Endothelial cell (in vitro differentiated cells): ENCODE data around the gene EMD. TPM values are rescaled to one million over a fixed set of nuclear protein-coding genes. Genes with fewer than 3 reads are reported as not detected.
"Not testable (repeated sequence)": the region's sequence is repeated elsewhere in the genome, so short reads cannot be mapped to it uniquely, and the experiment has no call there.

Experiments
- DNase-seq: peaks from one replicate; pipeline ENCODE4 v3.0.0; 2021; ENCODE audit warnings: low spot score
- H3K27ac Mint-ChIP-seq: one replicate; pipeline ENCODE4 v1.8.0; 2021; ENCODE audit warnings: mixed read lengths, inconsistent platforms; ENCODE audit not compliant: unreplicated experiment
- H3K27me3 Mint-ChIP-seq: one replicate; pipeline ENCODE4 v1.8.0; 2021; ENCODE audit warnings: mild to moderate bottlenecking, moderate library complexity, mixed read lengths, inconsistent platforms; ENCODE audit not compliant: unreplicated experiment
- H3K36me3 Mint-ChIP-seq: one replicate; pipeline ENCODE4 v1.8.0; 2021; ENCODE audit warnings: mild to moderate bottlenecking, low read depth, mixed read lengths, inconsistent platforms; ENCODE audit not compliant: unreplicated experiment
- H3K4me1 Mint-ChIP-seq: one replicate; pipeline ENCODE4 v1.8.0; 2021; ENCODE audit warnings: mild to moderate bottlenecking, mixed read lengths, inconsistent platforms; ENCODE audit not compliant: unreplicated experiment
- H3K4me3 Mint-ChIP-seq: one replicate; pipeline ENCODE4 v1.8.0; 2021; ENCODE audit warnings: mild to moderate bottlenecking, mixed read lengths, inconsistent platforms; ENCODE audit not compliant: unreplicated experiment
- H3K9me3 Mint-ChIP-seq: one replicate; pipeline ENCODE4 v1.8.0; 2021; ENCODE audit warnings: mixed read lengths, inconsistent platforms; ENCODE audit not compliant: unreplicated experiment
- total RNA-seq: library from RNA; stranded (reverse); fragmentation: NEBNext Ultra II Directional; extraction: Animal tissue kit (Norgen Biotek cat#: 25700); gene quantifications from one replicate; pipeline ENCODE4 v1.2.1, GENCODE V29; 2021; ENCODE audit not compliant: unreplicated experiment
- TF ChIP-seq, protein P1 (sequence below): fragments of 200-600 bp; sonication (generic); IDR thresholded peaks from one replicate; pipeline ENCODE4 v1.5.0; 2021; ENCODE audit warnings: antibody characterized with exemption; ENCODE audit not compliant: unreplicated experiment

The EMD gene
- total RNA-seq, 1 donor from 2014 or later, result 44.7 TPM

DNA sequence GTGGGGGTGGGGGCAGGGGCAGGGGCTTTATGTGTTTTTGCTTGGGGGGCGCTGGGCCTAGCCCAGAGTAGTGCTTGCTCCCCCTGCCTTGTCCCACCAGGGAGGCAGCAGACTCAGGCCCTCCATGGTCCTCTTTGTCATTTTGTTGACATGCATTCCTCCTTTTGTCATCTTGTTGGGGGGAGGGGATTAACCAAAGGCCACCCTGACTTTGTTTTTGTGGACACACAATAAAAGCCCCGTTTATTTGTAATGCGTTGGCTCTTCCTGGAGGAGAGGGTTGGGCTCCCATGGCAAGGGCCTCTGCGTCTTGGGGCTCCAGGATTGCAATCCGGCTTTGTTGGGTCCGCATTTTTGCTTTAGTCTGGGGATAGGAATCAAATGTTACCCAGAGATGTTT is 2.2 kb downstream of the EMD start:
- no peak overlapping the region for H3K4me3 Mint-ChIP-seq
- TF ChIP-seq, protein P1, sequence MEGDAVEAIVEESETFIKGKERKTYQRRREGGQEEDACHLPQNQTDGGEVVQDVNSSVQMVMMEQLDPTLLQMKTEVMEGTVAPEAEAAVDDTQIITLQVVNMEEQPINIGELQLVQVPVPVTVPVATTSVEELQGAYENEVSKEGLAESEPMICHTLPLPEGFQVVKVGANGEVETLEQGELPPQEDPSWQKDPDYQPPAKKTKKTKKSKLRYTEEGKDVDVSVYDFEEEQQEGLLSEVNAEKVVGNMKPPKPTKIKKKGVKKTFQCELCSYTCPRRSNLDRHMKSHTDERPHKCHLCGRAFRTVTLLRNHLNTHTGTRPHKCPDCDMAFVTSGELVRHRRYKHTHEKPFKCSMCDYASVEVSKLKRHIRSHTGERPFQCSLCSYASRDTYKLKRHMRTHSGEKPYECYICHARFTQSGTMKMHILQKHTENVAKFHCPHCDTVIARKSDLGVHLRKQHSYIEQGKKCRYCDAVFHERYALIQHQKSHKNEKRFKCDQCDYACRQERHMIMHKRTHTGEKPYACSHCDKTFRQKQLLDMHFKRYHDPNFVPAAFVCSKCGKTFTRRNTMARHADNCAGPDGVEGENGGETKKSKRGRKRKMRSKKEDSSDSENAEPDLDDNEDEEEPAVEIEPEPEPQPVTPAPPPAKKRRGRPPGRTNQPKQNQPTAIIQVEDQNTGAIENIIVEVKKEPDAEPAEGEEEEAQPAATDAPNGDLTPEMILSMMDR, result no peak
- DNase-seq, result no peak
- H3K27me3 Mint-ChIP-seq, result no peaks in the 10 kb centered on the region
- H3K27ac Mint-ChIP-seq, result no peak overlapping the region
- H3K9me3 Mint-ChIP-seq, result no peaks in the 10 kb centered on the region
- peaks cover 8% of the 10 kb centered on the region for H3K4me1 Mint-ChIP-seq
- no peaks in the 10 kb centered on the region for H3K36me3 Mint-ChIP-seq

DNA sequence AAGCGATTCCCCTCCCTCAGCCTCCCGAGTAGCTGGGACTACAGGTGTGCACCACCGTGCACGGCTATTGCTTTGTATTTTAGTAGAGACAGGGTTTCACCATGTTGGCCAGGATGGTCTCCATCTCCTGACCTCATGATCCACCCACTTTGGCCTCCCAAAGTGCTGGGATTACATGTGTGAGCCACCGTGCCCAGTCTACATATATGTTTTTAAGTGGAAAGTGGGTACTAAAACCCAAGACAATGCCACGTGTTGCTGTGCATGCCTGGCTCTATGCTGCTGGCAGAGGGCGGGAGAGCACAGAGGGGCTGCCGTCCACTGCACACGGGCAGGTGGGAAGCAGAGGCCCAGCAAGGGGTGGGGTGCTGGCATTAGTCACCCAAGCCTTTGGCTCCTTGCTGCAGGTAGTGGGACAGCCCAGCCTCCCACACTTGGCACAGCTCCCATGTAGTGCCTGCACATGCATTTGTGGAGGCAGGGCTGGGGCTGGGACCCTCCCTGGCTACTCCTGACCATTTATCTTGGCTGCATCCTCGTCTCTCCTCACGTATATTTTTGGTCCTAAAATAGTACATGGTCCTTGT is 3.5 kb downstream of the EMD start:
- H3K36me3 Mint-ChIP-seq, result no peaks in the 10 kb centered on the region
- no peak overlapping the region for H3K4me3 Mint-ChIP-seq
- no peak overlapping the region for H3K27ac Mint-ChIP-seq
- H3K27me3 Mint-ChIP-seq, result no peaks in the 10 kb centered on the region
- TF ChIP-seq, protein P1, result no peak
- H3K4me1 Mint-ChIP-seq, result peaks cover 8% of the 10 kb centered on the region
- no peak for DNase-seq
- no peaks in the 10 kb centered on the region for H3K9me3 Mint-ChIP-seq

DNA sequence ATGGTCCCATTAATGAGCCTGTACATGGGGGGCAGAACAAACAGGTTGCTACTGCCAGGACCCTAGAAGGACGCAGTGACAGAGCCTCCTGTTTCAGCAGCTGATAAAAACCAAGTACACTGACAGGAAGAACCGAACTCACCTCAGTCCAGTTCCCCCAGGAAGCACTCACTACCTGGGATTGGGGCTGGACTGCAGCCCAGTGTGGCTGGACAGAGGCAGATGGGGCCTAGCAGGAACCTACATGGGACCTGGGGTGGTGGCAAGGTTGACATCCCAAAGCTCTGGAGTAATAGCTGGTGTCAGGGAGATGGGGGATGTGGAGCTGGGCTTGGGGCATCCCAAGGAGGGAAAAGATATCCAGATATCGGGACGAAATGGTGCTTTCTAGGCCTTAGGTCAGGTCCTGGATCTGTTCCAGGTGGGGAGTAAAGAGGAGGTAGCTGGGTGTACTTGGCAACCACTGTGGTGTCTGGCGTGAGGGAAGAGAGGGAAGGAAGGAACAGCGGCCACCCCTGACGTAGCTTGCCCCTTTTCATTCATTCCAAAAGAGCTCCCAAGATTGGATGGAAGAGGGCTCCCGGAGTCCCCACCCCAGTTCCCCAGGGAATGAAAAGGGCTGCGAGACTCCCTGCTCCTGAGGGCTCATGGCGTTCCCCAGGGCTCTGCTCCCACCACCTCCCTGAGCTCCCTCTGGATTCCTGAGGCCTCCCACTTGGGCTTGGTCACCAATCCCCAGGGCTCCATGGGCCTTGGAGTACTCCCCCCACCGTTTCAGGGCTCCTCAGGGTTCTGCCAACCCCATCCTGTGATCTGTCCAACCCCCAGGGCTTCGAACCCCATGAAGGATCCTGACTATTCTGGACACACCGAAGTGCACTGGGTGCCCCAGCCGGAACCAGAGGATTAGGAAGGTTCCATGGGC is 4.5 kb downstream of the EMD start:
- H3K9me3 Mint-ChIP-seq, result no peaks in the 10 kb centered on the region
- H3K4me1 Mint-ChIP-seq, result peaks cover 8% of the 10 kb centered on the region
- H3K27me3 Mint-ChIP-seq, result no peaks in the 10 kb centered on the region
- no peaks in the 10 kb centered on the region for H3K36me3 Mint-ChIP-seq
- TF ChIP-seq, protein P1, result no peak
- H3K4me3 Mint-ChIP-seq, result no peak overlapping the region
- DNase-seq, result no peak
- H3K27ac Mint-ChIP-seq, result no peak overlapping the region

DNA sequence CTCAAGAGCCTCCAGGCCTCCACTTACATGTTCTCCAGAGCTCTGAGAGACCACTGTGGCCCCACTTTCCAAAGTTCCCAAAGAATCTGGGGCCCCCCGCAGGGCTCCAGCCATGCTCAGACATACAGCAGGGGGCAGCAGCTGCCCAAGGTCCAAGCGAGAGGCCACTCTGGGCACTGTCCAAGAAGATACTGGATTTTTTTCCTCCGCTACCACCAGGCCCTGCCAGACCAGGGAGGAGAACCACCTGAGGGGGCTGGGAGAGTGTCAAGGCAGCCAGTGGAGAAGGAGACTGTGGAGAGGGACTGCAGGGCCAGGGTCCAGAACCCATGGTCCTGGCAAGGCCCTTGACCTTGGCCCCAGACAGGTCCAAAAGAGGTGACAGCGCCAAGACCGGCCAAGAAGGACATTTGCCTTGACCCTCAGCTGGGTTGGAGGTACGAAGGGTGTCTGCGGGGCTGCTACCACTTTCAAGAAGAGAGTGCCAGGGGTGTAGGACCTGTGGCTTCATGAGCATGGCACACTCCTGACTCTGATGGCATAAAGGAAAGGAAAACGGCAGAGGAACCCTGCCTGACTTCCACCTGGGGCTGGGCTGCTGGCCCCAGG is 5.3 kb downstream of the EMD start:
- H3K4me1 Mint-ChIP-seq, result peaks cover 8% of the 10 kb centered on the region
- TF ChIP-seq, protein P1, result no peak
- no peaks in the 10 kb centered on the region for H3K27me3 Mint-ChIP-seq
- H3K9me3 Mint-ChIP-seq, result no peaks in the 10 kb centered on the region
- no peak overlapping the region for H3K27ac Mint-ChIP-seq
- H3K36me3 Mint-ChIP-seq, result no peaks in the 10 kb centered on the region
- no peak overlapping the region for H3K4me3 Mint-ChIP-seq
- DNase-seq, result no peak

DNA sequence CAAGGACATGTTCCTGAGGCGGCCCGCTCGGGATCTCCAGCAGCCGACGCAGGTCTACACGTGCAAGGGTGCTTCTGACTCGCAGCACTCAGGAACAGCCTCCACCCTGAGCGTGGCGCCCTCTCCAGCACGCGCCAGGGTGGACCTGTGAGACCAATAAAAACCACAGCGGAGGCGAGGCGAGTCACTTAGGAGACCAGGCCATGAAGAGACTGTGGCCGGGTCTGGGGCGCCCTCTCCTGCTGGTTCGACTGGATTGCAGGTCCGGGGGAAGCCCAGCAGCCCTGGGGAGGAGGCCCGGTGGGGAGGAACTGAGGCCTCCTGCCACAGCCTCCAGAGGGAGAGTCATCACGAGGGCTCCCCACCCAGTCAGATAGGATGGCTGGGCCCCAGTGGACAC is 9.0 kb downstream of the EMD start:
- H3K4me1 Mint-ChIP-seq, H3K36me3 Mint-ChIP-seq, H3K9me3 Mint-ChIP-seq, H3K4me3 Mint-ChIP-seq, DNase-seq, H3K27me3 Mint-ChIP-seq, H3K27ac Mint-ChIP-seq: not testable (repeated sequence)

DNA sequence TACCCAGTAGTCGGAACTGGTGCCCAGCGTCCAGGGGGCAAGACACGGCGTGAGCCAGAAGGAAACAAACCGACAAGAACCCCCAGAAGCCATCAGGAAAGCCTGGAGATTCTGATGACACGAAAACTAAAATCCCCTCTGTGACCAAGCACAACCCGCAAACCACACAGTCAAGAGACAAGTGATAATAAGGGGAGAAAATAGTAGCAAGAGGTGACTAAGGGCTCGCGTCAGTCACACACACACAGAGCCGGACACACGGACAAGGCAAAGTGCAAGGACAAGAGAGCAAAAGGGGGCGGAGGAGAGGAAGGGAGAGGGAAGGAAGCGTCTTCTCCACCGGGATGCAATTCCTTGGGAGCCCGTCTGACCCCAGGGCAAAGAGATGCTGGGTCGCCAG is 9.6 kb downstream of the EMD start:
- H3K9me3 Mint-ChIP-seq, H3K27ac Mint-ChIP-seq, H3K36me3 Mint-ChIP-seq, DNase-seq, H3K4me1 Mint-ChIP-seq, H3K27me3 Mint-ChIP-seq, H3K4me3 Mint-ChIP-seq: not testable (repeated sequence)

DNA sequence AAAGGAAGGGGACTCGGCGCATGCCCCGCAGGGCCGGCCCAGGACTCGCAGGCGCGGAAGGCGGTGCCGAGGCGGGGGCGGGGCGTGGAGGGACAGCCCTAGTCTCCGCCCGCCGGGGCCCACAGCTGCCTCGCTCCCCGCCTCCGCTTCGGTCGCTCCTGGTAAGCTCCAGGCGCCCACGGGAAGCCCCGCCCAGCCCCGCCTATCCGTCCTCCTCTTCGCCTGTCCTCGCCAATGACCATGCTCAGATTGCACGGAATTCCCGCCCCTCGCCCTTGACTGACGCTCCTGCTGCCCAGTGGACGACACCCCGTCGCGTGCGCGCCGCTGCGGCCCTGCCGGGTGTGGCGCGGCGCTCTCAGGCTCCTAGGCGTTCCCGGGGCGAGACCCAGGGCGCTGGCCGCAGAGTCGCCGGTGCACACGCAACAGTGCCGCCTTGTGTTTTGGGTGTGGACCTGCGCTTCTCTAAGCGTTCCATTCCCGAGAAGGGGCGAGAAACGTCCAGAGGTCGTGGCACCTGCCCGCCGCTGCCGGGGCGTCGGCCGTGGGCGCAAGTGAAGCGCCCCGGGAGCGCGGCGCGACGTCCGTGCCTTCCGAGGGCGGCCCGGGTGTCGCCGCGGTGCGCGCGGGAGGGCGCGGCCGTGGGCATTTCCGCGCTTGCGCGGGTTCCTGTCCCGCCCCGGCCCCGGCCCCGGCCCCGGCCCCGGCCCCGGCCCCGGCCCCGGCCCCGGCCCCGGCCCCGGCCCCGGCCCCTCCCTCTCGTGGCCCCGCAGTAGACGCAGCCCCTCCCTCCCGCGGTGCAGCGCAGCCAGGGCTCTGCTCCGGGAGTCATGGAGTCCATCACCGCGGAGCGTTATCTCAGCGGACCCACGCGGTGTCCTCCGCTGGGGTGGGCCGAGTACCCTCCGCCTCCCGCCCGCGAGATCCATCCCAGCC is 11.0 kb downstream of the EMD start:
- H3K4me3 Mint-ChIP-seq, H3K4me1 Mint-ChIP-seq, H3K27ac Mint-ChIP-seq, H3K27me3 Mint-ChIP-seq, H3K9me3 Mint-ChIP-seq, H3K36me3 Mint-ChIP-seq, DNase-seq: not testable (repeated sequence)
